HFFc6 (cell line): Measurements from ENCODE around the gene TFF3. TPM values are rescaled to one million over a fixed set of nuclear protein-coding genes. Genes with fewer than 3 reads are reported as not detected.

Experiments used
- DNase-seq: peaks from one replicate; pipeline ENCODE4 v3.0.0-alpha.2; 2018
- H3K27ac Mint-ChIP-seq: 2 replicates; pipeline ENCODE4 v1.8.0; 2020; ENCODE audit warnings: mild to moderate bottlenecking, mixed read lengths
- H3K27me3 Mint-ChIP-seq: 2 replicates; pipeline ENCODE4 v1.8.0; 2021; ENCODE audit warnings: mild to moderate bottlenecking, moderate library complexity, mixed read lengths; ENCODE audit not compliant: insufficient read depth
- H3K36me3 Mint-ChIP-seq: 2 replicates; pipeline ENCODE4 v1.8.0; 2021; ENCODE audit warnings: low read depth, mixed read lengths
- H3K4me1 Mint-ChIP-seq: 2 replicates; pipeline ENCODE4 v1.8.0; 2020; ENCODE audit warnings: low read depth, mixed read lengths
- H3K4me3 Mint-ChIP-seq: 2 replicates; pipeline ENCODE4 v1.8.0; 2020; ENCODE audit warnings: mild to moderate bottlenecking, moderate library complexity, mixed read lengths
- H3K9me3 Mint-ChIP-seq: 2 replicates; pipeline ENCODE4 v1.8.0; 2020; ENCODE audit warnings: mild to moderate bottlenecking, mixed read lengths
- total RNA-seq, 6 experiments: library from RNA; stranded (reverse); fragmentation: NEBNext Ultra II Directional; extraction: Animal tissue kit (Norgen Biotek cat#: 25700); gene quantifications; 2 replicates in 1 of 6; 3 replicates in 5 of 6; pipeline ENCODE4 v1.2.3, GENCODE V29; 2021
- TF ChIP-seq, protein P1 (sequence below): fragments of 200-600 bp; sonication (generic); IDR thresholded peaks from 2 replicates; pipeline ENCODE4 v1.5.0; 2021; ENCODE audit warnings: antibody characterized with exemption, mild to moderate bottlenecking

TFF3 gene
- total RNA-seq, 6 experiments from 2014 or later, result not detected

DNA sequence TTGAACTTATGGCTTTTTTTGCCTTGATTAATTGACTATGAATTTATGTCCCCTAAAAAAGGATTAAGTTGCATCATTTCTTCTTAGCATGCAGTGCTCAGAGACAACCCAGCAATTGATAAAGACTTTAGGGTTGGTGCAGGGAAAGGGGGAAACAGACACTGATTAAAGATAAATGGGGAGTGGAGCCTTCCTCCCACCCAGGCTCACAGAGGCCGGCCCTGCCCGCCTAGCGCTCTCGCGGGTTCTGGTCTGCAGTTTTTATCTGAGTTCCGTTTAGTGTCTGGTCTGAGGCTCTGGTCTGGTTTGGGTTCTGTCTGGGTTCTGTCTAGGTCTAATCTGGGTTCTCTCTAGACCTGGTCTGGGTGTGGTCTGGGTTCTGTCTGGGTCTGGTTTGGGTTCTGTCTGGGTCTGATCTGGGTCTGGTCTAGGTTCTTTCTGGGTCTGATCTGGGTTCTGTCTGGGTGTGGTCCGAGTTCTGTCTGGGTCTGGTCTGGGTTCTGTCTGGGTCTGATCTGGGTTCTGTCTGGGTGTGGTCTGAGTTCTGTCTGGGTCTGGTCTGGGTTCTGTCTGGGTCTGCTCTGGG lies 48.1 kb downstream of the TFF3 start:
- Mint-ChIP-seq H3K4me1 (no peaks in the 10 kb centered on the region), H3K9me3 (peaks cover 30% of the 10 kb centered on the region), H3K4me3 (no peak overlapping the region), H3K36me3 (peaks cover 4% of the 10 kb centered on the region; the same call in 1 of the 2 replicates), H3K27me3 (peaks cover 3% of the 10 kb centered on the region), H3K27ac (no peak overlapping the region)
- no peak for DNase-seq
- TF ChIP-seq, protein P1, sequence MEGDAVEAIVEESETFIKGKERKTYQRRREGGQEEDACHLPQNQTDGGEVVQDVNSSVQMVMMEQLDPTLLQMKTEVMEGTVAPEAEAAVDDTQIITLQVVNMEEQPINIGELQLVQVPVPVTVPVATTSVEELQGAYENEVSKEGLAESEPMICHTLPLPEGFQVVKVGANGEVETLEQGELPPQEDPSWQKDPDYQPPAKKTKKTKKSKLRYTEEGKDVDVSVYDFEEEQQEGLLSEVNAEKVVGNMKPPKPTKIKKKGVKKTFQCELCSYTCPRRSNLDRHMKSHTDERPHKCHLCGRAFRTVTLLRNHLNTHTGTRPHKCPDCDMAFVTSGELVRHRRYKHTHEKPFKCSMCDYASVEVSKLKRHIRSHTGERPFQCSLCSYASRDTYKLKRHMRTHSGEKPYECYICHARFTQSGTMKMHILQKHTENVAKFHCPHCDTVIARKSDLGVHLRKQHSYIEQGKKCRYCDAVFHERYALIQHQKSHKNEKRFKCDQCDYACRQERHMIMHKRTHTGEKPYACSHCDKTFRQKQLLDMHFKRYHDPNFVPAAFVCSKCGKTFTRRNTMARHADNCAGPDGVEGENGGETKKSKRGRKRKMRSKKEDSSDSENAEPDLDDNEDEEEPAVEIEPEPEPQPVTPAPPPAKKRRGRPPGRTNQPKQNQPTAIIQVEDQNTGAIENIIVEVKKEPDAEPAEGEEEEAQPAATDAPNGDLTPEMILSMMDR, result no peak

DNA sequence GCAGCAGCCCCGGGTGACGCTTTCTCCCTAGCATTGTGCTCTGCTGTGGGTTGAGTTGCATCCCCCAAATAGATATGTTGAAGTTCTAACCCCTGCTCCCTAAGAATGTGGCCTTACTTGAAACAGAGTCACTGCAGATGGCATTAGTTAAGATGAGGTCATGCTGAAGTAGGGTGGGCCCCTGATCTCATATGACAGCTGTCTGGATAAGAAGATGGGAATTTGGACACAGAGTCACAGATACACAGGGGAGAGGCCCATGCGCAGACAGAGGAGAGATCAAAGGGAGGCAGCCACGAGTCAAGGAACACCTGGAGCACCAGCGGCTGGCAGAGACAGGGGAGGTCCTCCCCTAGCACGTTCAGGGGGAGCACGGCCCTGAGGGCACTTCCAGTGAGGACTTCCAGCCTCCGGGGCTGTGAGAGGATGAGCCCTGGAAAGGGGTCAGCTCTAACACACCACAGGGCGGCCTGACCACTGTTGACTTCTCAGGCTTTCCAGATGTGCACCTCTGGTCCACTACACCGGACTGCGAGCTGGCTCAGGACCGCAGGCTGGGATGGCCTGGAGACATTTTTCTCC lies 49.9 kb downstream of the TFF3 start:
- Mint-ChIP-seq H3K27me3 (no peaks in the 10 kb centered on the region; the same call in 1 of the 2 replicates), H3K4me3 (no peak overlapping the region), H3K27ac (no peak overlapping the region), H3K36me3 (peaks cover 4% of the 10 kb centered on the region; the same call in 1 of the 2 replicates), H3K9me3 (peaks cover 22% of the 10 kb centered on the region), H3K4me1 (no peaks in the 10 kb centered on the region)
- TF ChIP-seq, protein P1, result no peak
- DNase-seq, result no peak

DNA sequence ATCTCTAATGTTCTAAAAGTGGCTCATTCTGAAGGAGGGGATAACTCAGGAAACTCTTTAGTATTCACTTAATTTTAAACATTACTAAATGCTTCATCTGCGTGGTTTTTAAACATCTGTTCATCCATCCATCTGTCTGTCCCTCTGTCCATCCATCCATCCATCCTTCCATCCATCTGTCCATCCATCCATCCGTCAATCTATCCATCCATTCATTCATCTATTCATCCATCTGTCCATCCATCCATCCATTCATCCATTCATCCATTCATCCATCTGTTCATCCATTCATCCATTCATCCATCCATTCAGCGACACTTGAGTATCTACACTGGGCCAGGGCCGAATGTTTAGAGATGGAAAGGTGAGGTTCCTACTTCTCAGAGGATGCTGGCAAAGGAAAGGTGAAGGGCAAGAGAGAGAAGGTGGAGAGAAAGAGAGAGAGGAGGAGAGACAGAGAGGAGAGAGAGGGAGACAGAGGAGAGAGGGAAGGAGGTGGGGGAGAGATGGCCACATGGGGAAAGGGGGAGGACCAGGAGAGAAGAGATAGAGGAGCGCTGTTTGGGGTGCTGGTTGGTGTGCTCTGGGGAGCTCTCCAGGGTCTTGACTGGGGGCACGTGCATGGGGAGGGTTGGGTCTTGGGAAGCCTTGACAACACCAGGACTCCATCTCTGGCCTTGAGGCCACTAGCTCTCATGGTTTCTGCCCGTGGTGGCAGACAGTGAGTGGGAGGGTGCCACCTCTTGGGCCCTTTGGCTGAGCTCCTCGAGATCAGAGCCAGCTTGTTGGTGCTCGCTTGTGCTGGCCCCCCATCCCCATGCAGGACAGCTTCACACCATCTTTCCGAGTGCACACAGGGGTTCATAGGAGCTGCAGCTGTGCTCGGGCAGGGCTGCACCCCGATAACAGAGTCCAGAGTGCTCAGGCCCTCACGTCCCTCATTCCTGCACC lies 50.7 kb downstream of the TFF3 start:
- no peaks in the 10 kb centered on the region for H3K4me1 Mint-ChIP-seq
- DNase-seq, result no peak
- H3K36me3 Mint-ChIP-seq, result peaks cover 4% of the 10 kb centered on the region; the same call in 1 of the 2 replicates
- no peak overlapping the region for H3K4me3 Mint-ChIP-seq
- TF ChIP-seq, protein P1, result no peak
- no peaks in the 10 kb centered on the region; the same call in 1 of the 2 replicates for H3K27me3 Mint-ChIP-seq
- no peak overlapping the region for H3K27ac Mint-ChIP-seq
- peaks cover 22% of the 10 kb centered on the region for H3K9me3 Mint-ChIP-seq

DNA sequence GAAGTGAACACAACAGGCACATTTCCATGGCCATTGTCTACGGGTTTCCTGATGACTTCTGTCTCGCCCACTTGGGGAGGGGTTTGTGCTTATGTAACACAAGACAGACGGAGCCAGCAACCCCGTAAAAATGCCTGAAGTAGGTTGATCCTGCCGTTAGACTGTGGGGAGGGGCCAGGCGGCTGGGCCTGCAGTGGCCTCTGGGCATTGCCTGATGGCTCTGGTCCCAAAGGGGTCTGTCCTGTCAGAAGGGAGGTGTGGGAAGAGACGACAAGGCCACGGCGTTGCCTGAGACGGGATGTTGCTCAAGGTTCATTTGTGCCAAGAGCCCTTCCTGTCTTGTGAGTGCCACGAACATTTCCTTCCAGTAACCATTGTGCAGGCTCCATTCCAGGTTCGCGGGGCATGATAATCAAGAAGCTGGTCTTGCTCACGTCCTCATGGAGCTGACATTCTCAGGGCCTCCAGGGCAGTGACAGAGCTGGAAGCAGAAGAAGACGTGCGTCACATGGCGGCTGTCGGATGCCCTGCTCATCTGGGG lies 51.5 kb downstream of the TFF3 start:
- no peak for DNase-seq
- no peak overlapping the region for H3K27ac Mint-ChIP-seq

DNA sequence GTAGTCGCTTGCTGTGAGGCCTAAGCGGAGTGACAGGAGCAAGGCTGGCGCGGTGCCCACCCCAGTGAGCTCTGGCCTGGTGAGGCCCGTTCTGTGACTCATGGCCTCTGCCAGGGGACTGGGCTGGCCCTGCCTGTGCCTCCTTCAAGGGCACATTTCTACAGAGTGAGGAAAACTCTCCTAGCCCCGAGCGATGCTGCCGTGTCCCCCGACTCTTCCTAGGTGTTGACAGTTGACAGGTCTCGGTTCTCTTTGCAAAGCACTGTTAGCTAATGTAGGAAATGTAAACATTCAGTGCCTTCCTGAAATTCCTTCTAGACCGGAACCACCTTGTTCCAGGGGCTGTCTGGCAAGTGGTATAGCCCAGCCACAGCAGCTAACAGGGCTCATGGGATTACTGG lies 52.4 kb downstream of the TFF3 start:
- TF ChIP-seq, protein P1, result no peak
- Mint-ChIP-seq H3K27ac (no peak overlapping the region), H3K9me3 (peaks cover 16% of the 10 kb centered on the region), H3K36me3 (peaks cover 4% of the 10 kb centered on the region; the same call in 1 of the 2 replicates), H3K27me3 (peaks cover 3% of the 10 kb centered on the region; the same call in 1 of the 2 replicates), H3K4me1 (no peaks in the 10 kb centered on the region), H3K4me3 (no peak overlapping the region)
- no peak for DNase-seq

More for the DNA sequence above, 51.5 kb downstream of the TFF3 start:
- Mint-ChIP-seq H3K4me1 (no peaks in the 10 kb centered on the region), H3K4me3 (no peak overlapping the region), H3K36me3 (peaks cover 4% of the 10 kb centered on the region; the same call in 1 of the 2 replicates), H3K9me3 (peaks cover 22% of the 10 kb centered on the region), H3K27me3 (peaks cover 3% of the 10 kb centered on the region; the same call in 1 of the 2 replicates)
- TF ChIP-seq, protein P1, result no peak
